Natural killer cell (primary cell): ENCODE measurements around the gene CD2. TPM values are rescaled to one million over a fixed set of nuclear protein-coding genes. Genes with fewer than 3 reads are reported as not detected.
A peak's percentile ranks its signal among the peaks of the same experiment; 100 is the strongest.

Source experiments
- ATAC-seq, 3 donors: fragments of 150-1000 bp in 2 of 3; fragments of 200-7000 bp in 1 of 3; cut with Tn5 transposase; 1 replicate in 1 of 3; 2 replicates in 2 of 3; pipeline ENCODE4 v1.10.0; 2021; ENCODE audit warnings: mild to moderate bottlenecking in 2 of 3, moderate library complexity in 2 of 3
- DNase-seq, 2 donors: peaks; one replicate each; pipeline versions ENCODE4 v3.0.0 to v3.0.0-alpha.2; 2013 to 2021; ENCODE audit warnings: mixed read lengths in 1 of 2
- H3K27ac ChIP-seq: one replicate; pipeline ENCODE4 v1.5.1; 2013; ENCODE audit warnings: mild to moderate bottlenecking, low read length
- H3K27me3 ChIP-seq: one replicate; pipeline ENCODE4 v1.6.1; 2013; ENCODE audit warnings: low read length; ENCODE audit not compliant: control insufficient read depth, insufficient read depth
- H3K36me3 ChIP-seq: one replicate; pipeline ENCODE4 v1.6.1; 2013; ENCODE audit warnings: low read length; ENCODE audit not compliant: control insufficient read depth, insufficient read depth
- H3K4me1 ChIP-seq: one replicate; pipeline ENCODE4 v1.6.1; 2013; ENCODE audit warnings: low read length; ENCODE audit not compliant: control insufficient read depth, insufficient read depth
- H3K4me3 ChIP-seq: one replicate; pipeline ENCODE4 v1.5.1; 2013; ENCODE audit warnings: low read length
- H3K9me3 ChIP-seq: one replicate; pipeline ENCODE4 v1.6.1; 2013; ENCODE audit warnings: low read length; ENCODE audit not compliant: control insufficient read depth, insufficient read depth
- H3K27ac Mint-ChIP-seq, 2 donors: one replicate each; pipeline ENCODE4 v1.8.0; 2022; ENCODE audit warnings: mild to moderate bottlenecking in 2 of 2, mixed read lengths in 2 of 2, moderate library complexity in 1 of 2
- H3K27me3 Mint-ChIP-seq, 2 donors: one replicate each; pipeline ENCODE4 v1.8.0; 2022; ENCODE audit warnings: low read depth in 2 of 2, mixed read lengths in 2 of 2
- H3K36me3 Mint-ChIP-seq: one replicate; pipeline ENCODE4 v1.8.0; 2022; ENCODE audit warnings: mixed read lengths
- H3K4me1 Mint-ChIP-seq, 2 donors: one replicate each; pipeline ENCODE4 v1.8.0; 2022; ENCODE audit warnings: mixed read lengths in 2 of 2
- H3K4me3 Mint-ChIP-seq: one replicate; pipeline ENCODE4 v1.8.0; 2022; ENCODE audit warnings: mild to moderate bottlenecking, moderate library complexity, mixed read lengths
- H3K9me3 Mint-ChIP-seq, 2 donors: one replicate each; pipeline ENCODE4 v1.8.0; 2022; ENCODE audit warnings: mixed read lengths in 2 of 2
- CTCF ChIP-seq: fragments of 200-600 bp; IDR thresholded peaks from one replicate; pipeline ENCODE4 v1.8.0; 2022; ENCODE audit warnings: antibody characterized with exemption
- WGBS: methylation state at CpG from one replicate; pipeline ENCODE4 v1.1.7; 2013; ENCODE audit warnings: missing lambda C conversion rate; ENCODE audit not compliant: insufficient coverage; 5-methylcytosine and 5-hydroxymethylcytosine counted together
- intact Hi-C: fragments of 100-400 bp; cut with micrococcal nuclease; formaldehyde crosslinking; loops from one replicate; pipeline ENCODE4 v1.14.2; 2022
- total RNA-seq, 4 donors: library from RNA; stranded (reverse); fragments of 120-200 nt in 1 of 4; gene quantifications; one replicate each; pipeline versions ENCODE4 v1.2.3 to v1.2.4, GENCODE V29; 2013 to 2022

CD2 gene
- total RNA-seq, 3 donors from 2014 or later (not counting 1 experiment from before 2014, with no cell fraction given): 30.4 to 93.4 (median 60.8) TPM

DNA sequence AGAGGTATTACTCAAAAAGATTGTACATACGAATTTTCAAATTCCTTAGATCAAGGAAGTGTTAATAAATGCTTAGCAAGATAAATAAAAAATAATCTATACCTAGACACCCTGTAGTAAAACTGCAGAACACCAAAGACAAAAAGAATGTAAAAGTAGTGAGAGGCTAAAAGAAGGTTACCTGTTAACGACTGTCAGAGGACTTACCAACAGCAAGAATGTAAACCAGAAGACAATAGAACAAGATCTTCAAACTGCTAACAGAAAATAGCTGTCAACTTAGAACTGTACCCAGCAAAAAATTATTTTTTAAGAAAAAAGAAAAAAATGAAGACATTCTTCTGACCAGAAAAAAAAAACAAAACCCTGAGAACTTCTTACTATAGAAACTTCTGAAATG, 51.2 kb downstream of the CD2 start:
- H3K9me3 Mint-ChIP-seq: no peaks in the 10 kb centered on the region
- H3K36me3 ChIP-seq: no peaks in the 10 kb centered on the region
- H3K27me3 ChIP-seq: no peaks in the 10 kb centered on the region
- peak overlapping the region; percentile 42 for H3K27ac ChIP-seq
- DNase-seq (no peak), ATAC-seq (no peak)
- no peak for TF ChIP-seq CTCF
- H3K9me3 ChIP-seq: no peaks in the 10 kb centered on the region
- intact Hi-C loops: no loop called here
- peaks cover 61% of the 10 kb centered on the region for H3K4me1 ChIP-seq
- H3K27me3 Mint-ChIP-seq: no peaks in the 10 kb centered on the region
- H3K4me3 ChIP-seq: peak overlapping the region; percentile 30
- no peaks in the 10 kb centered on the region for H3K36me3 Mint-ChIP-seq
- peak overlapping the region; percentile 80 for H3K4me3 Mint-ChIP-seq
- peak overlapping the region; percentile 67 to 84 for H3K27ac Mint-ChIP-seq
- 70% methylated on average over 1 of the region's 2 CpGs for WGBS
- H3K4me1 Mint-ChIP-seq: peaks cover 67 to 76% of the 10 kb centered on the region in 2 donors

DNA sequence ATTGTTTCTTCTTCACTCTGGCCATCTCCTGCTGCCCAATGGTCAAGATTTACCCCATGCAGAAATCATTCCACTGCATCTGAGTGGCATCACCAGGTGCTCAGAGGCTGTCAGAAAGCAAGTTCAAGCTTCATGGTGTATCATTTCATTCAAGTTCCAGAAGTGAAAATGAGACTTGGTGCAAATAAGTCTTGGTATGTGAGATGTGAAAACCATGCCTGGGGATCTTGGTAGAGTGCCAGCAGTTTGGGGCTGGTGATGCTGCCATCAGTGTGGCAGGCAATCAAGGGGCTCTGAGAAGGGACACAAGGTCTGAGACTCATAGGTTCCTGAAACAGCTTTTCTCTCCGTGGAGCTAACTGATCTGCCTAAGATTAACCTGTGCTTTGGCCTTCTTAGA, 52.0 kb downstream of the CD2 start:
- Mint-ChIP-seq H3K4me3 (peak overlapping the region; percentile 80), H3K27me3 (no peaks in the 10 kb centered on the region), H3K27ac (peak overlapping the region; percentile 67 to 84), H3K36me3 (no peaks in the 10 kb centered on the region), H3K4me1 (peaks cover 64 to 73% of the 10 kb centered on the region in 2 donors), H3K9me3 (no peaks in the 10 kb centered on the region)
- DNase-seq: peak in 1 of 2 donors; percentile 82
- intact Hi-C loops: no loop called here
- H3K27ac ChIP-seq: peak overlapping the region; percentile 42
- H3K9me3 ChIP-seq: no peaks in the 10 kb centered on the region
- H3K27me3 ChIP-seq: no peaks in the 10 kb centered on the region
- peak overlapping the region; percentile 30 for H3K4me3 ChIP-seq
- peaks cover 65% of the 10 kb centered on the region for H3K4me1 ChIP-seq
- WGBS: 17% methylated on average over 1 of the region's 1 CpG
- no peak for TF ChIP-seq CTCF
- H3K36me3 ChIP-seq: no peaks in the 10 kb centered on the region
- peak; percentile 29 to 44 (median 38) for ATAC-seq

- Mint-ChIP-seq H3K27ac (peak overlapping the region; percentile 67 to 84), H3K4me3 (peak overlapping the region; percentile 80), H3K9me3 (no peaks in the 10 kb centered on the region), H3K27me3 (no peaks in the 10 kb centered on the region), H3K36me3 (no peaks in the 10 kb centered on the region), H3K4me1 (peaks cover 68 to 76% of the 10 kb centered on the region in 2 donors)
- TF ChIP-seq CTCF: no peak
- no peaks in the 10 kb centered on the region for H3K27me3 ChIP-seq
- intact Hi-C loops: no loop called here
- no peaks in the 10 kb centered on the region for H3K36me3 ChIP-seq
- 87% methylated on average over 4 of the region's 4 CpGs for WGBS
- H3K4me1 ChIP-seq: peaks cover 65% of the 10 kb centered on the region
- no peaks in the 10 kb centered on the region for H3K9me3 ChIP-seq
- H3K27ac ChIP-seq: peak overlapping the region; percentile 42
- peak in 1 of 2 donors; percentile 44 for DNase-seq
- no peak overlapping the region for H3K4me3 ChIP-seq
- no peak for ATAC-seq
Observed at GRCh38 chr1:116806671-116807070, 52.4 kb downstream of the CD2 start.
